Fibroblast of pulmonary artery (primary cell): Measurements from ENCODE around the gene LGR4.

Experiments
- DNase-seq: peaks from one replicate; pipeline ENCODE4 v3.0.0-alpha.2; 2010; ENCODE audit warnings: low read depth
- H3K4me3 ChIP-seq: replicated peaks from 2 replicates; pipeline ENCODE4 v1.5.1; 2011; ENCODE audit warnings: low read depth, mild to moderate bottlenecking, control low read depth, low read length, moderate library complexity
- TF ChIP-seq, protein P1 (sequence below): IDR thresholded peaks from 2 replicates; pipeline ENCODE4 v1.5.1; 2011; ENCODE audit warnings: mild to moderate bottlenecking, control low read depth, low read length, inconsistent platforms; ENCODE audit errors: missing control alignments

LGR4 gene

DNA sequence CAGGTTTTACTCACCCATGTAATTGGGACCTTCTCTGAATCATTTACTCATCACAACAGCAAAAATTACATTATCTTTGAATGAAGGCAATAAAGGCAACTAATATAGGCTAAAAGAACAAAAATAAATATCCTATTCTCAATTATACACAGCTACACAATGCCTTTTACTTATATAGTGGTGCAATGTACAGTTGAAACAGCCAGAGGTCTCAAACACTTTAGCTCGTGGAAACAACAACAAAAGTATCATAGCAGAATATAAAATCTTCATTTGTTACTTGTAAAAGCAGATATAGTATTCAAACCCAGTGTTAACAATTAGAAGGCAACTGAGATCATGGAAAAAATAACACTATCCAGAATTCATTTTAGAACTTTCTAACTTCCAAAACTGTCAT, 88.9 kb downstream of the LGR4 start:
- TF ChIP-seq, protein P1, sequence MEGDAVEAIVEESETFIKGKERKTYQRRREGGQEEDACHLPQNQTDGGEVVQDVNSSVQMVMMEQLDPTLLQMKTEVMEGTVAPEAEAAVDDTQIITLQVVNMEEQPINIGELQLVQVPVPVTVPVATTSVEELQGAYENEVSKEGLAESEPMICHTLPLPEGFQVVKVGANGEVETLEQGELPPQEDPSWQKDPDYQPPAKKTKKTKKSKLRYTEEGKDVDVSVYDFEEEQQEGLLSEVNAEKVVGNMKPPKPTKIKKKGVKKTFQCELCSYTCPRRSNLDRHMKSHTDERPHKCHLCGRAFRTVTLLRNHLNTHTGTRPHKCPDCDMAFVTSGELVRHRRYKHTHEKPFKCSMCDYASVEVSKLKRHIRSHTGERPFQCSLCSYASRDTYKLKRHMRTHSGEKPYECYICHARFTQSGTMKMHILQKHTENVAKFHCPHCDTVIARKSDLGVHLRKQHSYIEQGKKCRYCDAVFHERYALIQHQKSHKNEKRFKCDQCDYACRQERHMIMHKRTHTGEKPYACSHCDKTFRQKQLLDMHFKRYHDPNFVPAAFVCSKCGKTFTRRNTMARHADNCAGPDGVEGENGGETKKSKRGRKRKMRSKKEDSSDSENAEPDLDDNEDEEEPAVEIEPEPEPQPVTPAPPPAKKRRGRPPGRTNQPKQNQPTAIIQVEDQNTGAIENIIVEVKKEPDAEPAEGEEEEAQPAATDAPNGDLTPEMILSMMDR, result no peak
- no peak overlapping the region for H3K4me3 ChIP-seq
- no peak for DNase-seq

DNA sequence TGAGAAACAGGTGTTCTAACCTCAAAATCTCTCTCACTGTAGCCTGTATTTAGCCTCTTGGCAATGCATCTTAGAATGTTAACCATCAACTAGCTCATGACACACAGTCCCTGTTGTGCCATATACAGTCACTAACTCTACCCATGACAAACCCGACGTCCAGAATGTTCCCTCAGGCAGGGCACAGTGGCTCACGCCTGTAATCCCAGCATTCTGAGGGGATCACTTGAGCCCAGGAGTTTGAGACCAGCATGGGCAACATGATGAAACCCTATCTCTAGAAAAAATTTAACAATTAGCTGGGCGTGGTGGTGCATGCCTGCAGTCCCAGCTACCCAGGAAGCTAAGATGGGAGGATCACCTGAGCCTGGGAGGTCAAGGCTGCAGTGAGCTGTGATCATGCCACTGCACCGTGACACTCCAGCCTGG, 91.3 kb downstream of the LGR4 start:
- no peak overlapping the region for H3K4me3 ChIP-seq
- TF ChIP-seq, protein P1, result no peak
- DNase-seq, result no peak

DNA sequence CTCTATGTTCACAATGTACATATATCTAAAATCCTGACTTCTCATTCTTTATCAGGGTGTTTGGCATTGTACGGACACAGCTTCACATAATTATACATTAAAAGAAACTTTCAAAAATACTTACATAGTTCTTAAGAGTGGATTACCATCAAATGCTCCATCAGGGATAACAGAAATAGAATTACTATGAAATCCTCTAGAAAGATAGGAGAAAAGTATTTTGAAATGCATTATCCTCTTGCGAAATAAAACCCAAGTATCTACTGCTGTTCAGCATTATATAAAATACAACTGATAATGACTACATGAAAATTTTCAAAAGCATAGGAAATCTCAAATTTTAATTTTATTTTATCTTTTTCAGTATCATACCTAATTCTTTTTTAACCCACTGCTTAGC, 91.8 kb downstream of the LGR4 start:
- TF ChIP-seq, protein P1, result no peak
- no peak for DNase-seq
- H3K4me3 ChIP-seq, result no peak overlapping the region

DNA sequence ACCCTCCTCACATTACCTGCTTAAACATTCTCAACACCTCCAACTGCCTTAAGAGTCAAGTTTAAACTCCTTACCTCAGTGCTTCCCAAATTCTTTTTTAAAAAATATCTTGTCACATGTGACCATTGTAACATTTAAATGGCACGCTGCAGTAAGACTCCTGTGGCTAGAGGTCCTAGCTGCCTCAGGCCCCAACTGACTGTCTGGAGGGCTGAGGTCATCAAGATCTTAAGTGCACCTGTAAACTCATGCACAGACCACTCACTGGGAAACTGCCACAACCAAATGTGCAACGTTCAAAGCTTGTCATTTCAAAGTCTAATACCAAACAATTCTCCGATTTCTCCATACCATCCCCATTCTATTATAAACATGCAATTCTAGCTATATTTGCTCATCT, 93.1 kb downstream of the LGR4 start:
- no peak for DNase-seq
- TF ChIP-seq, protein P1, result no peak
- no peak overlapping the region for H3K4me3 ChIP-seq

DNA sequence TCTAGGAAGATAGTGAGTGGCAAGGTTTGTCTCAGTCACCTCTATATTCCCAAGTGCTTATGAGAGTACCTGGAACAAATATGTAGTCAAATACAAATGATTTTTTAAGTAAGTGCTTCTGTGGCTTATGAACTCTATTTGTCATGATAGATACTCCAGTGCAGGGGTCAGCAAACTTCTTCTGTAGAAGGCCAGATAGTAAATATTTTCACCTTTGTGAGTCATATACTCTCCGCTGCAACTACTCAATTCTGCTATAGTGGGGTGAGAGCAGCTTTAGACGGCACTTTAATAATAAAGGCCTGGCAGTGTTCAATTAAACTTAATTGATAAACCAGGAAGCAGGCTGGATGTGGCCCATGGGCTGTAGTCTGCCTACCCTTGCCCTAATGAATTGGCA, 97.2 kb downstream of the LGR4 start:
- no peak overlapping the region for H3K4me3 ChIP-seq
- TF ChIP-seq, protein P1, result no peak
- DNase-seq, result no peak

DNA sequence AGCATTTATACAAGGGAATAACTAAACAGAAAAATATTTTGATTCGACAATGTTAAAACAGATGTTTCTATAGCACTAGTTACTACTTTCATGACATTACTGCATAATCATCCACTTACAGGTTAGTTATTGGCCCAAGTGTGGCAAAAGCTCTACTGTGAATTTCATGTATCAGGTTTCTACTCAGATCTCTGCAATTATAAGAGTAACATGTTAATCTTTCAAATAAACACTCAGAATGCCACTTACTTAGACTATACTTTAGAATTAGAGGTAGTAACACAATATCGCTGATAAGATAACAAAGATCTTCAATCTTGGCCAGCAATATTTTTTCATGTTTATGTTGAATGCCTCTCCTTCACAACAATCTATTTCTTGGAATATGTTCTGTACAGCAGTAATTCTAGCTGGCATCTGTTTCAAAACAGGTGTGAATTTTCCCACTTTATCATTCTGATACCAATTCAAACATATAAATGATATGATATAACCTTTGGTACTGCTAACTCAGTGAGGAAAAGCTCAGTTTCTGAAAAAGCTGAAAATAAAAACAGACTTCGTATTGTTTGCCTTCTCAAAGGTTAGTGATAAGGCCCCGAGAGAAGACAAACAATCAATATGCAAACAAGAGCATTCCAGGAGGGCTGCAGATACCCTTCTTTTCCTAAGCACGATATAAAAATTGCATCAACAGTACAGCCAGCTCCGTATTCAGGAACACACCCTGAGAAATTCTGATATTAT, 98.6 kb downstream of the LGR4 start:
- DNase-seq, result no peak
- H3K4me3 ChIP-seq, result no peak overlapping the region
- TF ChIP-seq, protein P1, result no peak

DNA sequence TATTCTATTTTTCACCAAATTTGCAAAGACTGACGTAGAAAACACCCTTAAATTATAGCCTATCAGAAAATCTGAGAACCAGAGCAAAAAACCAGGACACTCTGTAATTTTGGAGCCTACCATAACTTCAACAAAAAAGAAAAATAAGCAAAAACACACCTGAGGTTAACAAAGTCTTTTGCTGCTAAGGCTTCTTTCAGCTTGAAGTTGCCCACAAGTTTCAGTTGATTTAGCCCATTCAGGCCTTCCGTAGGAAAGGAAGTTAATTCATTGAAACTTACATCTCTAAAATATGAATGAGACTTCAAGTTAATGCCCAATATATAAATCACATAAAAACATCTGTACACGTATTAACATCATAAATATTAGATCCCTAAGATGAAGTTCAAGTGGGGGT, 99.2 kb downstream of the LGR4 start:
- no peak overlapping the region for H3K4me3 ChIP-seq
- no peak for DNase-seq
- TF ChIP-seq, protein P1, result no peak
